HG03457 (cell line): ENCODE measurements around the gene MAFG.

Source experiments
- ATAC-seq: cut with Tn5 transposase; IDR thresholded peaks from one replicate; pipeline ENCODE4 v1.9.1; 2021; ENCODE audit warnings: moderate number of reproducible peaks; ENCODE audit not compliant: unreplicated experiment

The MAFG gene

DNA sequence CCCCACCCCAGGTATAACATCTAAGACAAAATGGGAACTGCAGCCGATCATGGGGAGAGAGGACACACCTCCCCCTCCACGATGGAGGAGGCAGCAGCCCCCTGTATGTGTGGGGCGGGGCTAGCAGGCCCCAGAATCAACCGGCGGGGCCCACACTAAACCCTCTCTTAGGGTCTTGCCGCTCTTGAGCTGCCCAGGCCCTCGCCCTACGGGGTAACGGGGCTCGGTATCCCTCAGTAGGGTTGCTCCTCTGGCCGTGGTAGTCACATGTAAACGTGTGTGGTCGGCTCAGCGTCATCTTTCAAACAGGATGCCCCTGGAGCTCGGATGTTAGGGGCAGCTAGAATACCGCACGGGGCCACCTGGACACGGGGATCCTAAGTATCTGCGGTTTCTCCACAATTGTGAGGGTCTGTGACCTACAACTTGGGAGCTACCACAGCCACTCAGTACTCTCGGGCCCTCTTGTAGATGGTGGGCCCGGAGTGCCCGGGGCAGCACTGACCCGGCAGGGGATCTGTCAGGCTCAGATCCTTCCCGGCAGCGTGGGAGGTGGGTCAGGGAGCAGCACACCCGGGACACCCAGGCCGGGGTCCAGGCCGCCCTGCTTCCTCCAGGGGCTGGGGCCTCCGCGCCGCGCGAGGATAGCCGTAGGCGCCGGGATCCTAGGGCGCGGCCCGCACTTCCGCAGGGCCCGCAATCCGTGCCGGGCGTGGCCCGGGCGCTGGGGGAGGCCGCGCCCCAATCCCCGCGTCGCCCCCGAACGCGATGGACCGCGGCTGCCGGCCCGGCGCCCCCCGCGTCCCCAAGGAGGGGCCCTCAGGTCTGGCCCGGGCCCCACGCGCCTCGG, 57.2 kb downstream of the MAFG start:
- peak; percentile 14 for ATAC-seq

DNA sequence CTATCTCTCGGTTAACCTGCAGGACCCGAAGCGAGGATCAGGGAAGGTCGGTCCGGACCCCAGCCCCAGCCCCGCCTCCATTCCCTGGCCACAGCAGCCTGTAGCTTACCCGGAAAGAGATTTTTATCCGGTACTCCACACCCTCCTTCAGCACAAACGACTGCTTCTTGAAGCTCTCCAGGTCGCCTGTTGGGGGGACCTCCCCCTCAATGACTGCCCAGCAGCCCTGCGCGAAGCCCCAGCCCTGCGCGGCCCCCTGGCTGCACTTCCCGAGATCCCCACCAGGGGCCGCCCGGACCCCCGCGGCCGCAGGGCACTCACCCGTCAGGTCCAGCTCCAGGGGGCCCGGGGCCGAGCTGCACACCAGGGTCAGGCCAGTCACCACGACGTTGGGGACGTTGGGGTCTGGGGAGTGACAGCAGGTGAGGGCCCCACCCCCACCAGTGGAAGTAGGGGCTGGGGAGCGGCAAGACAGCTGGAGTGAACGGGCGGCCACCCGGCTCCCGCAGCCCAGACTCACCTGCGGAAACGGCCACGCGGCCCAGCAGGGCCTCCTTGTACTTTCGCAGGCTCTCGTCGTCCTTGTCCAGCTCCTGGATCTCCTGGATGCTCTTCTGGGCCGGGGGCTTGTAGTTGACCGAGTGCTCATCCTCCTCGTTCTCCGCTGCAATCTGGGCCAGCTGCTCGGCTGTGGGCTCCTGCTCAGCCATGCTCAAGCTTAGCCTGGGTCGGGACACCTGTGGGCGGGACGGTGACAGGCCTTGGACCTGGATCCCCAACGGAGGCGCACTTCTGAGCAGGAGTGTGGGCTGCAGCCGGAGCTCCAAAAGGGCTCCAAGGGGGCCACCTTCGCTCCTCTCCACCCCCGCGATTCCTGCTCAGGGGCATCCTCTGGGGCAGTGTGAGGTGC, 58.1 kb downstream of the MAFG start:
- no peak for ATAC-seq

DNA sequence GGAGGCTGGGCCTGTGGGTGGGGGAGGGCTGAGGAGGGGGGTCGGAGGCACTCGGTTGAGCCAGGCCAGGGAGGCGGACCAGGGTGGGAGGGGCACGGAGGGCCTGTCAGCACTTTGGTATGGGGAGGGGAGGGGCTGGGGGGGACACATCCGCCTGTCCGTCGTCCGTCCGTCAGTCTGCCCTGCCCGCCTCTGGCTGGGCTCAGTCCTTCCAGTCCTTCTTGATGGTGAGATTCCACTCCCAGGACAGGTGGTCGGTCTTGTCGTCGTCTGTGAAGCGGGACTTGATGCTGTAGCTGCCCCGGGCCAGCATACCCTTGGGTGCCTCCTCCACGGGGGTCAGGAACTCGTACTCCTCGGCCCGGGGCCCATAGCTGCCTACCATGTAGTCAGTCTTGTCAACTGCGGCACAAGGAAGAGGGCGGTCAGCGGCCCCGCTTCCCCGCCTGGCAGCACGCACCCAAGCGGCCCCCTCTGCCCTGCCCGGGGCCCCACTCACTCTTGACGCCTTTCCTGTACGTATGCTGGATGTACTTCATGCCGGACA, 58.8 kb downstream of the MAFG start:
- ATAC-seq: no peak
